Heart right ventricle (tissue), 16 donors: ENCODE measurements around the gene KLK10. TPM values are rescaled to one million over a fixed set of nuclear protein-coding genes. Genes with fewer than 3 reads are reported as not detected.

Experiments
- ATAC-seq, 8 donors: fragments of 200-7000 bp; cut with Tn5 transposase; one replicate each; pipeline ENCODE4 v1.9.1; 2020; ENCODE audit warnings: mild to moderate bottlenecking in 8 of 8, moderate library complexity in 8 of 8, moderate number of reproducible peaks in 1 of 8
- DNase-seq, 2 donors: peaks; one replicate each; pipeline ENCODE4 v3.0.0-alpha.2; 2020
- H3K27ac ChIP-seq, 10 donors: fragments of 200-600 bp; sonication (generic) in 2 of 10; one replicate each; pipeline versions ENCODE4 v1.5.0 to v1.8.0; 2020 to 2022; ENCODE audit warnings: mild to moderate bottlenecking in 3 of 10
- H3K27me3 ChIP-seq, 7 donors: fragments of 200-600 bp; one replicate each; pipeline ENCODE4 v1.8.0; 2021 to 2022; ENCODE audit warnings: mild to moderate bottlenecking in 2 of 7
- H3K36me3 ChIP-seq, 9 donors: fragments of 200-600 bp; sonication (generic) in 1 of 9; one replicate each; pipeline versions ENCODE4 v1.5.0 to v1.8.0; 2020 to 2022; ENCODE audit warnings: mild to moderate bottlenecking in 2 of 9
- H3K4me1 ChIP-seq, 9 donors: fragments of 200-600 bp; sonication (generic) in 1 of 9; one replicate each; pipeline versions ENCODE4 v1.5.0 to v1.8.0; 2020 to 2022; ENCODE audit warnings: mild to moderate bottlenecking in 4 of 9
- H3K4me3 ChIP-seq, 10 donors: fragments of 200-600 bp; sonication (generic) in 2 of 10; one replicate each; pipeline versions ENCODE4 v1.5.0 to v1.8.0; 2020 to 2022; ENCODE audit warnings: mild to moderate bottlenecking in 7 of 10, moderate library complexity in 2 of 10
- H3K9me3 ChIP-seq, 11 donors: fragments of 200-600 bp in 10 of 11; sonication (generic) in 2 of 11; one replicate each; pipeline versions ENCODE4 v1.5.0 to v1.8.0; 2013 to 2022; ENCODE audit warnings: mild to moderate bottlenecking in 2 of 11, control low read depth in 1 of 11, moderate library complexity in 1 of 11
- CTCF ChIP-seq, 9 donors: fragments of 200-600 bp; sonication (generic) in 2 of 9; IDR thresholded peaks; one replicate each; pipeline versions ENCODE4 v1.5.0 to v1.8.0; 2021 to 2022; ENCODE audit warnings: antibody characterized with exemption in 9 of 9, mild to moderate bottlenecking in 5 of 9, moderate library complexity in 1 of 9
- WGBS, 2 donors: extraction: QIAGEN DNeasy Blood & Tissue Kit; methylation state at CpG; one replicate each; pipeline ENCODE4 v1.1.7; 2013; ENCODE audit warnings: inconsistent platforms in 1 of 2; 5-methylcytosine and 5-hydroxymethylcytosine counted together
- intact Hi-C, 10 donors: fragments of 100-400 bp; cut with DNase I; formaldehyde crosslinking; loops; one replicate each; pipeline versions ENCODE4 v1.11.1 to v1.14.2; 2022
- polyA plus RNA-seq, 2 donors: library from polyadenylated mRNA; stranded (reverse); fragments of 200-250 nt; gene quantifications; one replicate each; pipeline ENCODE4 v1.2.3, GENCODE V29; 2013
- total RNA-seq, 10 donors: library from RNA; stranded (reverse); fragmentation: NEBNext Ultra II Directional in 3 of 10; extraction: Animal tissue kit (Norgen Biotek cat#: 25700) in 3 of 10; gene quantifications; one replicate each; pipeline versions ENCODE4 v1.2.1 to v1.2.4, GENCODE V29; 2021 to 2023
- donor health status: Arrhythmogenic right ventricular cardiomyopathy.
- donor health status: ischemic (EF 13 %, LVEDD 7.1; RV severe dilation, severe dysfunction).
- donor health status: healthy with polysubstance abuse.
- donor health status: DM: no; HTN: yes; CAD: no.
- donor health status: DM: no; HTN: no; CAD: no.
- donor health status: ischemic (EF 25% LVEDD 6.9; RV normal size, moderate dysfunction).
- donor health status: ischemic (EF 25% LVEDD 5.7; RV mildly dilated, moderate dysfunction).
- donor health status: healthy.
- donor health status: DM: yes; HTN: yes; CAD: no.
- donor health status: Ischemic cardiomyopathy.
- donor health status: ischemic (EF 35%, LVEDD 5.7; RV mildly dilated, moderate dysfunction).
- donor health status: nonischemic (EF 11% LVEDD 7.7; RV severe dilation, severe dysfunction).
- donor health status: DM: yes; HTN: yes; CAD: no.
- donor health status: PGD.
- donor health status: ischemic (EF 29% LVEDD 5.4; RV normal size, mild dysfunction).
- donor health status: nonischemic (EF 23%, LVEDD 6.1; RV moderate dilation, normal function).

Gene KLK10
- total and polyA plus RNA-seq, 12 donors: 0.16 to 1.8 (median 0.42) TPM; not detected in 6

GRCh38 chr19:51059715-51060114 lies 40.2 kb upstream of the KLK10 start:
- H3K27ac ChIP-seq: no peak overlapping the region
- ATAC-seq (no peak), DNase-seq (no peak)
- no peak overlapping the region for H3K4me3 ChIP-seq
- peaks cover 0 to 40% (median 16%) of the 10 kb centered on the region in 7 donors for H3K27me3 ChIP-seq
- no peaks in the 10 kb centered on the region for H3K9me3 ChIP-seq
- H3K4me1 ChIP-seq: peaks cover 0 to 6% (median 3%) of the 10 kb centered on the region in 9 donors
- TF ChIP-seq CTCF (IDR thresholded peaks at IDR 0.05): no peak
- 79 to 81% methylated on average over 7 of the region's 7 CpGs for WGBS, 2 donors
- no peaks in the 10 kb centered on the region for H3K36me3 ChIP-seq
- intact Hi-C loops: no loop called here

- peaks cover 0 to 40% (median 19%) of the 10 kb centered on the region in 7 donors for H3K27me3 ChIP-seq
- intact Hi-C loops: no loop called here
These were observed 36.4 kb upstream of the KLK10 start for GRCh38 chr19:51055866-51056265.

GRCh38 chr19:51047031-51047335 lies 27.5 kb upstream of the KLK10 start:
- no peaks in the 10 kb centered on the region for H3K36me3 ChIP-seq
- H3K9me3 ChIP-seq: peaks cover 0 to 5% (median 0%) of the 10 kb centered on the region in 11 donors
- peaks cover 0 to 21% (median under 1%) of the 10 kb centered on the region in 7 donors for H3K27me3 ChIP-seq
- intact Hi-C loops: no loop called here
- 6 to 12% methylated on average over 4 of the region's 4 CpGs for WGBS, 2 donors
- H3K4me1 ChIP-seq: peaks cover 0 to 7% (median 0%) of the 10 kb centered on the region in 9 donors
- ATAC-seq: peak in 1 of 8 donors; percentile 39
- H3K27ac ChIP-seq: peak overlapping the region in 3 of 10 donors; percentile 32 to 49 (median 46)
- no peak for TF ChIP-seq CTCF (IDR thresholded peaks at IDR 0.05)
- no peak for DNase-seq
- H3K4me3 ChIP-seq: no peak overlapping the region

More at GRCh38 chr19:51055866-51056265, 36.4 kb upstream of the KLK10 start:
- DNase-seq: no peak
- no peak for ATAC-seq
- Histone ChIP-seq H3K4me3 (no peak overlapping the region), H3K36me3 (no peaks in the 10 kb centered on the region), H3K27ac (no peak overlapping the region), H3K4me1 (no peaks in the 10 kb centered on the region), H3K9me3 (no peaks in the 10 kb centered on the region)
- TF ChIP-seq CTCF (IDR thresholded peaks at IDR 0.05): no peak

GRCh38 chr19:51044327-51044726 lies 24.8 kb upstream of the KLK10 start:
- WGBS, 2 donors: 83 to 86% methylated on average over 11 of the region's 11 CpGs

More at GRCh38 chr19:51044327-51044726, 24.8 kb upstream of the KLK10 start:
- Histone ChIP-seq H3K27ac (no peak overlapping the region), H3K36me3 (no peaks in the 10 kb centered on the region), H3K4me1 (peaks cover 0 to 7% (median 0%) of the 10 kb centered on the region in 9 donors), H3K4me3 (no peak overlapping the region), H3K9me3 (no peaks in the 10 kb centered on the region), H3K27me3 (peaks cover 0 to 20% (median 0%) of the 10 kb centered on the region in 7 donors)
- intact Hi-C loops: no loop called here
- DNase-seq (no peak), ATAC-seq (no peak)
- TF ChIP-seq CTCF (IDR thresholded peaks at IDR 0.05): no peak
